WERI-Rb-1 (cell line): Measurements from ENCODE around the gene FKBP3.

Source experiments
- DNase-seq: peaks from one replicate; pipeline ENCODE4 v3.0.0-alpha.2; 2020
- H3K27ac ChIP-seq: fragments of 250-450 bp; sonication (Bioruptor Pico); 2 replicates; pipeline ENCODE4 v1.5.1; 2020; ENCODE audit warnings: mild to moderate bottlenecking, moderate library complexity
- H3K27me3 ChIP-seq: fragments of 250-450 bp; sonication (Bioruptor Pico); 2 replicates; pipeline ENCODE4 v1.5.1; 2021; ENCODE audit warnings: mild to moderate bottlenecking, low read depth, moderate library complexity; ENCODE audit not compliant: insufficient read depth, severe bottlenecking
- H3K36me3 ChIP-seq: fragments of 250-450 bp; sonication (Bioruptor Pico); 2 replicates; pipeline ENCODE4 v1.5.1; 2020; ENCODE audit warnings: mild to moderate bottlenecking, moderate library complexity
- H3K4me3 ChIP-seq: 2 replicates; pipeline ENCODE4 v1.5.1; 2011; ENCODE audit warnings: low read depth, mild to moderate bottlenecking, control low read depth, low read length
- H3K9me3 ChIP-seq: fragments of 250-450 bp; sonication (Bioruptor Pico); 2 replicates; pipeline ENCODE4 v1.5.1; 2021; ENCODE audit warnings: mild to moderate bottlenecking, moderate library complexity; ENCODE audit not compliant: severe bottlenecking
- TF ChIP-seq, protein P1 (sequence below): IDR thresholded peaks from 2 replicates; pipeline ENCODE4 v1.5.1; 2011; ENCODE audit warnings: low read depth, mild to moderate bottlenecking, control low read depth, inconsistent platforms, low read length

Gene FKBP3

DNA sequence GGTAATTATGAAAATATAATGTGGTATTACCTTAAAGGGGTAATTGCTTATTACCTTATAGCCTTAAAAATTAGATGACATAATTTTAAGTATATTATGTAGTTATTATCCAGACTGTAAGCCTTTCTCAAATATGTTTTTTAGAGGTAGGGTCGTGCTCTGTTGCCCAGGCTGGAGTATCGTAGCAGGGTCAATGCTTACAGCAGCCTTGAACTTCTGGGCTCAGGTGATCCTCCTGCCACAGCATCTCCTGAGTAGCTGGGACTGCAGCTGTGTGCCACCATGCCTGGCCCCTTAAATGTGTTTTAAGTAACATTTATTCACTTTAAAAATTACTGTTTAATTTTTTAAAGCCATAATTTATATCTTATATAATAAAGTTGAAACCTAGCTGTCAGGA, 40.0 kb downstream of the FKBP3 start:
- H3K4me3 ChIP-seq = no peak overlapping the region
- TF ChIP-seq, protein P1, sequence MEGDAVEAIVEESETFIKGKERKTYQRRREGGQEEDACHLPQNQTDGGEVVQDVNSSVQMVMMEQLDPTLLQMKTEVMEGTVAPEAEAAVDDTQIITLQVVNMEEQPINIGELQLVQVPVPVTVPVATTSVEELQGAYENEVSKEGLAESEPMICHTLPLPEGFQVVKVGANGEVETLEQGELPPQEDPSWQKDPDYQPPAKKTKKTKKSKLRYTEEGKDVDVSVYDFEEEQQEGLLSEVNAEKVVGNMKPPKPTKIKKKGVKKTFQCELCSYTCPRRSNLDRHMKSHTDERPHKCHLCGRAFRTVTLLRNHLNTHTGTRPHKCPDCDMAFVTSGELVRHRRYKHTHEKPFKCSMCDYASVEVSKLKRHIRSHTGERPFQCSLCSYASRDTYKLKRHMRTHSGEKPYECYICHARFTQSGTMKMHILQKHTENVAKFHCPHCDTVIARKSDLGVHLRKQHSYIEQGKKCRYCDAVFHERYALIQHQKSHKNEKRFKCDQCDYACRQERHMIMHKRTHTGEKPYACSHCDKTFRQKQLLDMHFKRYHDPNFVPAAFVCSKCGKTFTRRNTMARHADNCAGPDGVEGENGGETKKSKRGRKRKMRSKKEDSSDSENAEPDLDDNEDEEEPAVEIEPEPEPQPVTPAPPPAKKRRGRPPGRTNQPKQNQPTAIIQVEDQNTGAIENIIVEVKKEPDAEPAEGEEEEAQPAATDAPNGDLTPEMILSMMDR = no peak
- no peaks in the 10 kb centered on the region for H3K27me3 ChIP-seq
- peaks cover 48% of the 10 kb centered on the region for H3K36me3 ChIP-seq
- no peaks in the 10 kb centered on the region for H3K9me3 ChIP-seq
- H3K27ac ChIP-seq = no peak overlapping the region
- DNase-seq = no peak

DNA sequence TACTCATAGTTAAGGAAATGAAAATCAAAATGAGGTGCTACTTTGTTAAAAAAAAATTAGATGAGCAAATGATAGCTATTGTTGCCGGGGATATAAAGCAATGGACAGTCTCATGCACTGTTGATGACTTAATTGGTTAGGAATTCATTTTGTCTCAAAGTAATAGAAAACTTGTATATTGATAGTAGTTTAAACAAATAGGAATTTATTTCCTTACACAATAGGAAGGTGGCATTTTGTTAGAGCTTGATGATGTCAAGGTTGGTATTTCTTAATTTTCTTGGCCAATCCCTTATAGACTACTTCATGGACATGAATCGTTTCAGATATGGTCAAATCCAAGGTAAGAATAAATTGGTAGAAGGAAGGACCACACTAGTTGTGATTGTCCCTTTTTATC, 42.6 kb downstream of the FKBP3 start:
- TF ChIP-seq, protein P1 = no peak
- H3K36me3 ChIP-seq = peaks cover 33% of the 10 kb centered on the region
- no peak for DNase-seq
- no peak overlapping the region for H3K27ac ChIP-seq
- no peaks in the 10 kb centered on the region for H3K27me3 ChIP-seq
- no peak overlapping the region for H3K4me3 ChIP-seq
- no peaks in the 10 kb centered on the region for H3K9me3 ChIP-seq

DNA sequence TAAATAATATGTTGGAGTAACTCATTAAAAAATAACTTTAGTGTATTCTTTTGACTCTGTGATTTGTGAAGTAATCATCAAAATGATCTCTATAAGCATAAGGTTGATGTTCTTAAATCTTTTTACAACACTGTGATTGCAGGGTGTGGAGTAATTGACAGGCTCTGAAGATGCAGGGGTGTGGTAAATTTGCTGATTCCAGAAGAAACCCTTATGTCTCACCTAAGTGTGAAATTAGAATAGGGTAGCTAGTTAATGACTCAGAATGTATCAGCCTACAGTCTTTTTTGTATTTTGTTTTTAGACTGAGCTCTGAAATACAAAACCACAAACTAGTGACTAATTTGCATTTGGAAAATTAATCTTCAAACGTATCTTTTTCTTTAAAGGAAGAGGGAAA, 44.5 kb downstream of the FKBP3 start:
- TF ChIP-seq, protein P1 = no peak
- Histone ChIP-seq H3K36me3 (peaks cover 16% of the 10 kb centered on the region), H3K27ac (no peak overlapping the region), H3K27me3 (no peaks in the 10 kb centered on the region), H3K4me3 (no peak overlapping the region), H3K9me3 (no peaks in the 10 kb centered on the region)
- DNase-seq = no peak

DNA sequence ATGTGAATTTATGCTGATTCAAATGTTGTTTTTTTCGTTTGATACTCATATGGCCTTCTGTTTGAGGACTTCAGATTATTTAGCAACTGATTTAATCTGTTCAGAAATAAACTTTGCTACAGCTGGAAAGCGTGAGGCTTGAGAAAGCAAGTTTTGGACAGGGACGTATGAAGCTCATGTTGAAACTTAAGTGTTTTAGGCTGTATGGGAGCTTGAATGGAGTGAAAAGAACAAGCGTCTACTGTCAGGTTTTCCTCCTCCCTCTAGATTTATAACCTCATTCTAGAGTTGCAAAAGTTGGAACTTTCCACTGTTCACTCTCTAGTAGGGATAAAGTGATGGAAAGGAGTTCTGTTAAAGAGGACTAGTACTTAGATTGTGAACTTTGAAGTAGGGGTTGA, 49.3 kb downstream of the FKBP3 start:
- TF ChIP-seq, protein P1 = no peak
- no peak for DNase-seq
- H3K9me3 ChIP-seq = no peaks in the 10 kb centered on the region
- H3K27me3 ChIP-seq = no peaks in the 10 kb centered on the region
- peak overlapping the region; percentile 88 for H3K4me3 ChIP-seq
- H3K27ac ChIP-seq = peak overlapping the region; percentile 91; the same call in 1 of the 2 replicates
- H3K36me3 ChIP-seq = peaks cover 10% of the 10 kb centered on the region

DNA sequence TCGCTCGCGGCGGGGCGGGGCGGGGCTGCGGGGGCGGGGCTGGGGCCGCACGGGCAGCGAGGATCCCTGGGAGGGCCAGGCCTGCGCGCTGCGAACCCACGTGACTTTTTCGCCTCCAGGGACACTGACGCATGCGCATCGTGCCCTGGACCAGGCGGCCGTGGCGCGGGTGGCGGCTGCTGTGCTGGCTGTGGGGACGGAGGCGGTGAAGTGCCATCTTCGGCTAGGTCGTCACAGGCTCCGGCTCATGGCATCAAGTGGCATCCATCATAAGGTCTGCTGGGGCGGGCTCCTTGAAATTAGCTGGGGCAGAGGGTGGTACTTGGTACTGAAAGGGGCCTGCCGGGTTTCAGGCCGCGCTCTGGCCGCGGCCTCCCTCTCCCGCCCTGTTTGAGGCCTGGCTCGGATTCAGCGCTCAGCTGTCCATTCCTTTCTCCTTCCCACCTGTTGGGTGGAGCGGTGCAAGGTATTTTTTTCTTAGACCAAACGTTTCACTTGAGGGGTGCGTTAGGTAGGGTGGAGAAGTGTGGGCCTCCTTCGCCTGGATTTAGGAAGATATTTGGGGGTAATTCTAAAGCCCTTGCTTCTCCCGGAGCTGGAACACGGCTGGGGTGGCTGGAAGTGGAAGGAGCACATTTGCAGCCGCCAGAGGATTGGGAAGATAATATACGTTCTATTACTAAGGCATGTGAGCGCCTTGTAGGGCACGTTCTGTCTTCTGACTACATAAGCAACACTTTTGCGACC, 50.1 kb downstream of the FKBP3 start, which contains the start of gene PRPF39:
Gene PRPF39 (plus strand): TSS at position 141 of the 747 bp plus-strand sequence. CDS start 11,124 bp downstream, outside the sequence.
- TF ChIP-seq, protein P1 = no peak
- Histone ChIP-seq H3K4me3 (peak within 1 kb of the TSS; percentile 88), H3K36me3 (peaks cover 10% of the 10 kb centered on the region), H3K27ac (peak within 1 kb of the TSS; percentile 91), H3K27me3 (no peaks in the 10 kb centered on the region), H3K9me3 (no peaks in the 10 kb centered on the region)
- DNase-seq = peak; percentile 95

DNA sequence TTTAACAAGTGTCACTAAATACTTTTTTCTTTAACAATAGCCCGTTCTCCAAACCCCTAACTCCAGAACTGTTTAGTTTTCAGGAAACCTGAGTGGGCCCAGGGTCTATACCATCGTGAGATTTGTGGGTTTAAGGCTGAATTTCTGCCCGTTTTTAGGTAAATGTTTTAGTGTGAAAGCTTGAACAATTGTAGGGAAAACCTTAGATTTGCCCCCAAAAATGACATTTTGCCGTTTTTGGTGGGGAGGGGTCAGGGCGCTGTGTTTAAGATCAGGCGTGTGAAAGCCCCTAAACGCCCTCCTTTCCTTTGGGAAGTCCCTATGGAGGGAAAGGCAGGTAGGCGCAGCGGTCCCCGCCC, 50.7 kb downstream of the FKBP3 start:
- peaks cover 8% of the 10 kb centered on the region for H3K36me3 ChIP-seq
- peak overlapping the region; percentile 61 for H3K27ac ChIP-seq
- no peak for DNase-seq
- H3K9me3 ChIP-seq = no peaks in the 10 kb centered on the region
- TF ChIP-seq, protein P1 = no peak
- H3K27me3 ChIP-seq = no peaks in the 10 kb centered on the region
- H3K4me3 ChIP-seq = peak overlapping the region; percentile 88
